ENCODE data around the gene CC2D1A. TPM values are rescaled to one million over a fixed set of nuclear protein-coding genes. Genes with fewer than 3 reads are reported as not detected.

CC2D1A gene
- total RNA-seq, 1 donor, result 16.6 TPM

GRCh38 chr19:13934785-13935109 lies 28.7 kb downstream of the CC2D1A start:
- TF ChIP-seq CTCF (IDR thresholded peaks at IDR 0.05; ENCODE audit: insufficient read depth, low read length), result no peak
- DNase-seq (ENCODE audit: low read depth), result no peak
- H3K4me3 ChIP-seq (ENCODE audit: low read depth, low read length), result no peak overlapping the region

- no peak for DNase-seq (ENCODE audit: low read depth)
- no peak for TF ChIP-seq CTCF (IDR thresholded peaks at IDR 0.05; ENCODE audit: insufficient read depth, low read length)
- H3K4me3 ChIP-seq (ENCODE audit: low read depth, low read length), result no peak overlapping the region
Observed at GRCh38 chr19:13935765-13936510, 29.9 kb downstream of the CC2D1A start.

- peak overlapping the region; percentile 66 for H3K4me3 ChIP-seq (ENCODE audit: low read depth, low read length)
Observed at GRCh38 chr19:13937479-13938300, 31.7 kb downstream of the CC2D1A start.

GRCh38 chr19:13938301-13939064 lies 32.5 kb downstream of the CC2D1A start, which contains the start of gene PODNL1:
PODNL1 (minus strand) TSS chr19:13938417; CDS start chr19:13938181, 236 bp downstream.
- DNase-seq (ENCODE audit: low read depth), result peak; percentile 78
- no peak for TF ChIP-seq CTCF (IDR thresholded peaks at IDR 0.05; ENCODE audit: insufficient read depth, low read length)
- H3K4me3 ChIP-seq (ENCODE audit: low read depth, low read length), result peak within 1 kb of the TSS; percentile 66

More at GRCh38 chr19:13937479-13938300, 31.7 kb downstream of the CC2D1A start:
- DNase-seq (ENCODE audit: low read depth), result no peak
- no peak for TF ChIP-seq CTCF (IDR thresholded peaks at IDR 0.05; ENCODE audit: insufficient read depth, low read length)

- no peak overlapping the region for H3K4me3 ChIP-seq (ENCODE audit: low read depth, low read length)
- no peak for TF ChIP-seq CTCF (IDR thresholded peaks at IDR 0.05; ENCODE audit: insufficient read depth, low read length)
- no peak for DNase-seq (ENCODE audit: low read depth)
Observed at GRCh38 chr19:13942023-13942684, 36.2 kb downstream of the CC2D1A start.

GRCh38 chr19:13946414-13946813 lies 40.4 kb downstream of the CC2D1A start:
- DNase-seq (ENCODE audit: low read depth), result no peak
- no peak for TF ChIP-seq CTCF (IDR thresholded peaks at IDR 0.05; ENCODE audit: insufficient read depth, low read length)
- H3K4me3 ChIP-seq (ENCODE audit: low read depth, low read length), result no peak overlapping the region
